Endothelial cell of umbilical vein (primary cell): ENCODE measurements around the gene PLXNA4.

Source experiments
- EZH2 ChIP-seq: IDR thresholded peaks from 2 replicates; pipeline ENCODE4 v1.6.1; 2012; ENCODE audit warnings: borderline replicate concordance, low read depth, mild to moderate bottlenecking, moderate library complexity, low read length, inconsistent platforms; ENCODE audit not compliant: severe bottlenecking
- POLR2A ChIP-seq: IDR thresholded peaks from 2 replicates; pipeline ENCODE4 v1.6.1; 2012; ENCODE audit warnings: low read depth, mild to moderate bottlenecking, control low read depth, low read length
- POLR2AphosphoS5 ChIP-seq: IDR thresholded peaks from 2 replicates; pipeline ENCODE4 v1.6.1; 2012; ENCODE audit warnings: low read depth, mild to moderate bottlenecking, control low read depth, low read length, moderate library complexity; ENCODE audit not compliant: insufficient read depth
- TF ChIP-seq, protein P1 (sequence below), 2 donors: IDR thresholded peaks; 1 replicate in 1 of 2; 2 replicates in 1 of 2; pipeline ENCODE4 v1.5.1; 2011; ENCODE audit warnings: low read length in 2 of 2, mild to moderate bottlenecking in 2 of 2, moderate library complexity in 2 of 2, control low read depth in 1 of 2, inconsistent platforms in 1 of 2, low read depth in 1 of 2; ENCODE audit not compliant: insufficient read depth in 1 of 2; ENCODE audit errors: extremely low read depth in 1 of 2
- TF ChIP-seq, protein P2 (sequence below): IDR thresholded peaks from 2 replicates; pipeline ENCODE4 v1.6.1; 2011; ENCODE audit not compliant: insufficient read depth, insufficient read length

DNA sequence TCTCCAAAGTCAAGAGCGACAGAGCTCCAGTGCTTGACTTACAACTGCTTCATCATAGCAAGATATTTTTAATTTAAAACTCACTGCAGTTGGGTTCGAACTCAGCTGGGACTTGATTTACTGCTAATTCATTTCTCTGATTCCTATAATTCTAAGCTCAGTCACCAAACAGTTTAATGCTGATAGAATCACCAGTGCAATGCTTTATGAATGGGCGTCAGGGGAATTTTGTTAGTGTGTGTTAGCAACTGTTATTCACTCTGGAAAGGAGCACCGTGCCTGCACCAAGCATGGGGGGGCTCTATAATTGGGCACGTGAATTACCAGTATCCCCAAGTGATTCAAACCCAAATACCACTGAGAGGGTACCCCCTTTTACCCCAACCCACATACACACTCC is 10.4 kb downstream of the PLXNA4 start:
- TF ChIP-seq POLR2AphosphoS5 (no peak), POLR2A (no peak), EZH2 (no peak)
- TF ChIP-seq, protein P1, sequence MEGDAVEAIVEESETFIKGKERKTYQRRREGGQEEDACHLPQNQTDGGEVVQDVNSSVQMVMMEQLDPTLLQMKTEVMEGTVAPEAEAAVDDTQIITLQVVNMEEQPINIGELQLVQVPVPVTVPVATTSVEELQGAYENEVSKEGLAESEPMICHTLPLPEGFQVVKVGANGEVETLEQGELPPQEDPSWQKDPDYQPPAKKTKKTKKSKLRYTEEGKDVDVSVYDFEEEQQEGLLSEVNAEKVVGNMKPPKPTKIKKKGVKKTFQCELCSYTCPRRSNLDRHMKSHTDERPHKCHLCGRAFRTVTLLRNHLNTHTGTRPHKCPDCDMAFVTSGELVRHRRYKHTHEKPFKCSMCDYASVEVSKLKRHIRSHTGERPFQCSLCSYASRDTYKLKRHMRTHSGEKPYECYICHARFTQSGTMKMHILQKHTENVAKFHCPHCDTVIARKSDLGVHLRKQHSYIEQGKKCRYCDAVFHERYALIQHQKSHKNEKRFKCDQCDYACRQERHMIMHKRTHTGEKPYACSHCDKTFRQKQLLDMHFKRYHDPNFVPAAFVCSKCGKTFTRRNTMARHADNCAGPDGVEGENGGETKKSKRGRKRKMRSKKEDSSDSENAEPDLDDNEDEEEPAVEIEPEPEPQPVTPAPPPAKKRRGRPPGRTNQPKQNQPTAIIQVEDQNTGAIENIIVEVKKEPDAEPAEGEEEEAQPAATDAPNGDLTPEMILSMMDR (IDR thresholded peaks at IDR 0.05; ENCODE audit: extremely low read depth in 1 of 2, insufficient read depth in 1 of 2, low read depth in 1 of 2, low read length in 2 of 2) = no peak
- TF ChIP-seq, protein P2, sequence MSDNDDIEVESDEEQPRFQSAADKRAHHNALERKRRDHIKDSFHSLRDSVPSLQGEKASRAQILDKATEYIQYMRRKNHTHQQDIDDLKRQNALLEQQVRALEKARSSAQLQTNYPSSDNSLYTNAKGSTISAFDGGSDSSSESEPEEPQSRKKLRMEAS = no peak
